WTC11 (cell line): ENCODE measurements around the gene GATAD2A. TPM values are rescaled to one million over a fixed set of nuclear protein-coding genes. Genes with fewer than 3 reads are reported as not detected.

Source experiments
- ATAC-seq: fragments of 200-7000 bp; cut with Tn5 transposase; 2 replicates; pipeline ENCODE4 v1.10.0; 2021; ENCODE audit warnings: mild to moderate bottlenecking, moderate library complexity
- CTCF ChIA-PET: fragments of 300-600 bp; sonication (Branson Sonifier 250); formaldehyde crosslinking; loops from one replicate; lab custom pipeline; 2021; ENCODE audit warnings: antibody characterized with exemption; lab: Charles Lee
- POLR2A ChIA-PET: fragments of 350-600 bp; sonication (Branson Sonifier 250); formaldehyde crosslinking; loops from one replicate; lab custom pipeline; 2021; ENCODE audit warnings: antibody characterized with exemption; lab: Charles Lee
- DNase-seq: peaks from one replicate; pipeline ENCODE4 v3.0.0; 2021; ENCODE audit warnings: low spot score
- H3K27ac Mint-ChIP-seq: 2 replicates; pipeline ENCODE4 v1.8.0; 2021; ENCODE audit warnings: mixed read lengths
- H3K27me3 Mint-ChIP-seq: 2 replicates; pipeline ENCODE4 v1.8.0; 2021; ENCODE audit warnings: low read depth, mild to moderate bottlenecking, moderate library complexity, mixed read lengths
- H3K36me3 Mint-ChIP-seq: 2 replicates; pipeline ENCODE4 v1.8.0; 2021; ENCODE audit warnings: mixed read lengths
- H3K4me1 Mint-ChIP-seq: 2 replicates; pipeline ENCODE4 v1.8.0; 2022; ENCODE audit warnings: mixed read lengths
- H3K4me3 Mint-ChIP-seq: 2 replicates; pipeline ENCODE4 v1.8.0; 2021; ENCODE audit warnings: mild to moderate bottlenecking, moderate library complexity, mixed read lengths
- H3K9me3 Mint-ChIP-seq: 2 replicates; pipeline ENCODE4 v1.8.0; 2021; ENCODE audit warnings: mixed read lengths
- CBFB ChIP-seq: sonication (generic); formaldehyde crosslinking; IDR thresholded peaks from 2 replicates; pipeline ENCODE4 v1.8.1; 2022; ENCODE audit warnings: mild to moderate bottlenecking, low read depth, missing genetic modification reagents
- ELF4 ChIP-seq: sonication (generic); formaldehyde crosslinking; IDR thresholded peaks from 2 replicates; pipeline ENCODE4 v1.8.1; 2022; ENCODE audit warnings: low read depth, mild to moderate bottlenecking, moderate library complexity, missing genetic modification reagents
- EMX1 ChIP-seq: fragments of 250-450 bp; sonication (Bioruptor Pico); IDR thresholded peaks from 2 replicates; pipeline ENCODE4 v1.8.0; 2021; ENCODE audit warnings: mild to moderate bottlenecking
- ETV6 ChIP-seq: sonication (generic); formaldehyde crosslinking; IDR thresholded peaks from 2 replicates; pipeline ENCODE4 v1.8.1; 2022; ENCODE audit warnings: mild to moderate bottlenecking, missing genetic modification reagents
- FOXP1 ChIP-seq: sonication (generic); formaldehyde crosslinking; IDR thresholded peaks from 2 replicates; pipeline ENCODE4 v1.8.0; 2022; ENCODE audit warnings: missing genetic modification reagents, mild to moderate bottlenecking, moderate library complexity, borderline replicate concordance
- IRF2 ChIP-seq: sonication (generic); formaldehyde crosslinking; IDR thresholded peaks from 2 replicates; pipeline ENCODE4 v1.8.0; 2022; ENCODE audit warnings: low read depth, missing genetic modification reagents, borderline replicate concordance
- JUN ChIP-seq: sonication (generic); formaldehyde crosslinking; IDR thresholded peaks from 2 replicates; pipeline ENCODE4 v1.8.0; 2023; ENCODE audit warnings: mild to moderate bottlenecking, missing genetic modification reagents
- KAT7 ChIP-seq: sonication (generic); formaldehyde crosslinking; IDR thresholded peaks from 2 replicates; pipeline ENCODE4 v1.8.1; 2023; ENCODE audit warnings: missing genetic modification reagents, mild to moderate bottlenecking, borderline replicate concordance
- MYBL2 ChIP-seq: sonication (generic); formaldehyde crosslinking; IDR thresholded peaks from 2 replicates; pipeline ENCODE4 v1.8.1; 2023; ENCODE audit warnings: mild to moderate bottlenecking, moderate library complexity, missing genetic modification reagents
- NFYB ChIP-seq: sonication (generic); formaldehyde crosslinking; conservative IDR thresholded peaks from 2 replicates; pipeline ENCODE4 v1.8.0; 2022; ENCODE audit warnings: low read depth, missing genetic modification reagents
- NR3C1 ChIP-seq: sonication (generic); formaldehyde crosslinking; conservative IDR thresholded peaks from 2 replicates; pipeline ENCODE4 v1.8.1; 2023; ENCODE audit warnings: low read depth, mild to moderate bottlenecking, missing genetic modification reagents
- PRRX2 ChIP-seq: fragments of 250-450 bp; sonication (Bioruptor Pico); IDR thresholded peaks from 2 replicates; pipeline ENCODE4 v1.8.0; 2021; ENCODE audit warnings: mild to moderate bottlenecking
- TEAD1 ChIP-seq: sonication (generic); formaldehyde crosslinking; IDR thresholded peaks from 2 replicates; pipeline ENCODE4 v1.8.0; 2022; ENCODE audit warnings: mild to moderate bottlenecking, missing genetic modification reagents
- TEAD4 ChIP-seq: sonication (generic); formaldehyde crosslinking; IDR thresholded peaks from 2 replicates; pipeline ENCODE4 v1.8.0; 2022; ENCODE audit warnings: mild to moderate bottlenecking, missing genetic modification reagents
- TP53 ChIP-seq: sonication (generic); formaldehyde crosslinking; IDR thresholded peaks from 2 replicates; pipeline ENCODE4 v1.8.1; 2023; ENCODE audit warnings: mild to moderate bottlenecking, missing genetic modification reagents
- ZNF121 ChIP-seq: sonication (generic); formaldehyde crosslinking; IDR thresholded peaks from 2 replicates; pipeline ENCODE4 v1.8.0; 2023; ENCODE audit warnings: missing genetic modification reagents
- ZNF138 ChIP-seq: sonication (generic); formaldehyde crosslinking; conservative IDR thresholded peaks from 2 replicates; pipeline ENCODE4 v1.8.1; 2022; ENCODE audit warnings: mild to moderate bottlenecking, moderate library complexity, missing genetic modification reagents
- ZNF219 ChIP-seq: sonication (generic); formaldehyde crosslinking; IDR thresholded peaks from 2 replicates; pipeline ENCODE4 v1.8.0; 2023; ENCODE audit warnings: missing genetic modification reagents, mild to moderate bottlenecking, borderline replicate concordance
- total RNA-seq: library from RNA; stranded (reverse); gene quantifications from 3 replicates; pipeline ENCODE4 v1.2.3, GENCODE V29; 2021
- TF ChIP-seq, protein P1 (sequence below): fragments of 250-450 bp; sonication (Bioruptor Pico); IDR thresholded peaks from 2 replicates; pipeline ENCODE4 v1.9.0; 2021; ENCODE audit warnings: mild to moderate bottlenecking
- TF ChIP-seq, protein P2 (sequence below): sonication (generic); formaldehyde crosslinking; IDR thresholded peaks from 2 replicates; pipeline ENCODE4 v1.8.0; 2022; ENCODE audit warnings: mild to moderate bottlenecking, missing genetic modification reagents
- TF ChIP-seq, protein P3 (sequence below): sonication (generic); formaldehyde crosslinking; IDR thresholded peaks from 2 replicates; pipeline ENCODE4 v1.8.1; 2023; ENCODE audit warnings: mild to moderate bottlenecking, missing genetic modification reagents, moderate library complexity
- TF ChIP-seq, protein P4 (sequence below): sonication (generic); formaldehyde crosslinking; IDR thresholded peaks from 2 replicates; pipeline ENCODE4 v1.8.0; 2022; ENCODE audit warnings: mild to moderate bottlenecking, missing genetic modification reagents
- TF ChIP-seq, protein P5 (sequence below): sonication (generic); formaldehyde crosslinking; IDR thresholded peaks from 2 replicates; pipeline ENCODE4 v1.8.0; 2023; ENCODE audit warnings: mild to moderate bottlenecking, missing genetic modification reagents
- TF ChIP-seq, protein P6 (sequence below): fragments of 250-450 bp; sonication (Bioruptor Pico); IDR thresholded peaks from 2 replicates; pipeline ENCODE4 v1.9.0; 2021; ENCODE audit warnings: mild to moderate bottlenecking
- TF ChIP-seq, protein P7 (sequence below): sonication (generic); formaldehyde crosslinking; IDR thresholded peaks from 2 replicates; pipeline ENCODE4 v1.8.1; 2022; ENCODE audit warnings: mild to moderate bottlenecking, missing genetic modification reagents, moderate library complexity, borderline replicate concordance
- TF ChIP-seq, protein P8 (sequence below): sonication (generic); formaldehyde crosslinking; IDR thresholded peaks from 2 replicates; pipeline ENCODE4 v1.8.1; 2022; ENCODE audit warnings: low read depth, mild to moderate bottlenecking, moderate library complexity, missing genetic modification reagents, borderline replicate concordance

GATAD2A gene
- total RNA-seq, 1 experiment from 2014 or later = 209 TPM

DNA sequence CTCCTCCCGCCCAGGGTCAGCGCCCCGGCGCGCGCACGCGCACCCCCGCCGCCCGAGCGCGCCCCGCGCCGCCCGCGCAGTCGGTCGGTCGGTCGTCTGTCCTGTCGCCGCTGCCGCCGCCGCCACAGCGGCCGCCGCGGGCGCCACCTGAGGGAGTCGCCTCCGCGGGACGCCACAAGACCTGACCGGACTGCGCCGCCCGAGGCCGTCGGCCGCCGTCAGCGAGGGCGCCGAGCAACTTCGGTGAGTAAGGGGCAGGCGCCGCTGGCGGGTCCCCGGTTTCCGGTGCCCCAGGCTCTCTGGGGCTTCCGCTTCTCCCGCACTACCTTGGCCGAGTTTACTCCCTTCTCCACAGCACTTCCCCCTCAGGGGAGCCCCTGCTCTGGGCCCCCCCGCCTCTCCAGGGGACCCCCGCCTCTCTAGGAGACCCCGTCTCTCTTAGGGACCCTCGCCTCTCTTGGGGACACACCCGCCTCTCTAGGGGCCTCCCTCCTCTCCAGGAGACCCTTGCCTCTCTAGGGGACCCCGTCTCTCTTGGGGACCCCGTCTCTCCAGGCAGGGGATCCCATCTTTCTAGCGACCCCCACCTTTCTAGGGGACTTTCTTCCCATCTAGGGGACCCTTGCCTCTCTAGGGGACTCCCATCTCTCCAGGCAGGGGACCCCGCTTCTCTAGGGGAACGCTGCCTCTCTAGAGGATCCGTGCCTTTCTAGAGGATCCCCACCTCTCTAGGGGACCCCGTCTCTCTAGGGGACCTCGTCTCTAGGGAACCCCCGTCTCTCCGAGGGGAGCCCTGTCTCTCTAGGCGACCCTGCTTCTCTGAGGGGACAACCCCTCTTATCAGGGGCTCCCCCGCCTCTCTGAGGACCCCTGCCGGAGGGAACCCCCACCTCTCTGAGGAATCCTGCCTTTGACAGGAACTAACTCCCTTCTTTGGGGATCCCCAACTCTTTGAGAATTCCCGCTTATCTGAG, 19.3 kb upstream of the GATAD2A start:
- Mint-ChIP-seq H3K27me3 (peaks cover 9% of the 10 kb centered on the region), H3K9me3 (no peaks in the 10 kb centered on the region), H3K36me3 (0 out of 2 replicates have a peak, but pooled peaks cover 3% of the 10 kb centered on the region), H3K4me1 (peaks cover 37% of the 10 kb centered on the region), H3K27ac (peak overlapping the region; percentile 49), H3K4me3 (peak overlapping the region; percentile 83)
- CTCF ChIA-PET = interaction anchor here (1.0 to 1.9 kb wide), 8 partner anchors 13 to 257 kb away, joined by 3 to 16 read pairs (median 6); partner anchors contain the start of genes GATAD2A and GMIP
- DNase-seq (peak; percentile 57), ATAC-seq (peak; percentile 1; the same call in 1 of the 2 replicates)
- POLR2A ChIA-PET = interaction anchor here (0.7 to 1.5 kb wide), 4 partner anchors 8 to 104 kb away, joined by 3 to 9 read pairs (median 4); partner anchors contain the start of gene GATAD2A
- TF ChIP-seq ETV6 (CRISPR knock-in tag) (no peak), EMX1 (CRISPR knock-in tag) (no peak), KAT7 (0 out of 2 replicates have a peak, but pooled peaks have one; percentile 59), TEAD1 (CRISPR knock-in tag) (no peak), FOXP1 (CRISPR knock-in tag) (0 out of 2 replicates have a peak, but pooled peaks have one; percentile 56), ZNF138 (CRISPR knock-in tag) (no peak), TEAD4 (no peak), IRF2 (CRISPR knock-in tag) (no peak), NR3C1 (no peak), ZNF219 (0 out of 2 replicates have a peak, but pooled peaks have one; percentile 26), NFYB (no peak), CBFB (no peak), PRRX2 (CRISPR knock-in tag) (no peak), MYBL2 (CRISPR knock-in tag) (peak; percentile 34; the same call in 1 of the 2 replicates), TP53 (CRISPR knock-in tag) (no peak), ELF4 (no peak), JUN (CRISPR knock-in tag) (0 out of 2 replicates have a peak, but pooled peaks have one; percentile 32), ZNF121 (no peak)
- TF ChIP-seq, protein P1, sequence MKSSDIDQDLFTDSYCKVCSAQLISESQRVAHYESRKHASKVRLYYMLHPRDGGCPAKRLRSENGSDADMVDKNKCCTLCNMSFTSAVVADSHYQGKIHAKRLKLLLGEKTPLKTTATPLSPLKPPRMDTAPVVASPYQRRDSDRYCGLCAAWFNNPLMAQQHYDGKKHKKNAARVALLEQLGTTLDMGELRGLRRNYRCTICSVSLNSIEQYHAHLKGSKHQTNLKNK = no peak
- TF ChIP-seq, protein P2, sequence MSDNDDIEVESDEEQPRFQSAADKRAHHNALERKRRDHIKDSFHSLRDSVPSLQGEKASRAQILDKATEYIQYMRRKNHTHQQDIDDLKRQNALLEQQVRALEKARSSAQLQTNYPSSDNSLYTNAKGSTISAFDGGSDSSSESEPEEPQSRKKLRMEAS (CRISPR knock-in tag) = no peak
- TF ChIP-seq, protein P3, sequence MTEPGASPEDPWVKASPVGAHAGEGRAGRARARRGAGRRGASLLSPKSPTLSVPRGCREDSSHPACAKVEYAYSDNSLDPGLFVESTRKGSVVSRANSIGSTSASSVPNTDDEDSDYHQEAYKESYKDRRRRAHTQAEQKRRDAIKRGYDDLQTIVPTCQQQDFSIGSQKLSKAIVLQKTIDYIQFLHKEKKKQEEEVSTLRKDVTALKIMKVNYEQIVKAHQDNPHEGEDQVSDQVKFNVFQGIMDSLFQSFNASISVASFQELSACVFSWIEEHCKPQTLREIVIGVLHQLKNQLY = no peak
- TF ChIP-seq, protein P4, sequence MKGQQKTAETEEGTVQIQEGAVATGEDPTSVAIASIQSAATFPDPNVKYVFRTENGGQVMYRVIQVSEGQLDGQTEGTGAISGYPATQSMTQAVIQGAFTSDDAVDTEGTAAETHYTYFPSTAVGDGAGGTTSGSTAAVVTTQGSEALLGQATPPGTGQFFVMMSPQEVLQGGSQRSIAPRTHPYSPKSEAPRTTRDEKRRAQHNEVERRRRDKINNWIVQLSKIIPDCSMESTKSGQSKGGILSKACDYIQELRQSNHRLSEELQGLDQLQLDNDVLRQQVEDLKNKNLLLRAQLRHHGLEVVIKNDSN (CRISPR knock-in tag) = no peak
- TF ChIP-seq, protein P5, sequence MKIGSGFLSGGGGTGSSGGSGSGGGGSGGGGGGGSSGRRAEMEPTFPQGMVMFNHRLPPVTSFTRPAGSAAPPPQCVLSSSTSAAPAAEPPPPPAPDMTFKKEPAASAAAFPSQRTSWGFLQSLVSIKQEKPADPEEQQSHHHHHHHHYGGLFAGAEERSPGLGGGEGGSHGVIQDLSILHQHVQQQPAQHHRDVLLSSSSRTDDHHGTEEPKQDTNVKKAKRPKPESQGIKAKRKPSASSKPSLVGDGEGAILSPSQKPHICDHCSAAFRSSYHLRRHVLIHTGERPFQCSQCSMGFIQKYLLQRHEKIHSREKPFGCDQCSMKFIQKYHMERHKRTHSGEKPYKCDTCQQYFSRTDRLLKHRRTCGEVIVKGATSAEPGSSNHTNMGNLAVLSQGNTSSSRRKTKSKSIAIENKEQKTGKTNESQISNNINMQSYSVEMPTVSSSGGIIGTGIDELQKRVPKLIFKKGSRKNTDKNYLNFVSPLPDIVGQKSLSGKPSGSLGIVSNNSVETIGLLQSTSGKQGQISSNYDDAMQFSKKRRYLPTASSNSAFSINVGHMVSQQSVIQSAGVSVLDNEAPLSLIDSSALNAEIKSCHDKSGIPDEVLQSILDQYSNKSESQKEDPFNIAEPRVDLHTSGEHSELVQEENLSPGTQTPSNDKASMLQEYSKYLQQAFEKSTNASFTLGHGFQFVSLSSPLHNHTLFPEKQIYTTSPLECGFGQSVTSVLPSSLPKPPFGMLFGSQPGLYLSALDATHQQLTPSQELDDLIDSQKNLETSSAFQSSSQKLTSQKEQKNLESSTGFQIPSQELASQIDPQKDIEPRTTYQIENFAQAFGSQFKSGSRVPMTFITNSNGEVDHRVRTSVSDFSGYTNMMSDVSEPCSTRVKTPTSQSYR (CRISPR knock-in tag) = no peak
- TF ChIP-seq, protein P6, sequence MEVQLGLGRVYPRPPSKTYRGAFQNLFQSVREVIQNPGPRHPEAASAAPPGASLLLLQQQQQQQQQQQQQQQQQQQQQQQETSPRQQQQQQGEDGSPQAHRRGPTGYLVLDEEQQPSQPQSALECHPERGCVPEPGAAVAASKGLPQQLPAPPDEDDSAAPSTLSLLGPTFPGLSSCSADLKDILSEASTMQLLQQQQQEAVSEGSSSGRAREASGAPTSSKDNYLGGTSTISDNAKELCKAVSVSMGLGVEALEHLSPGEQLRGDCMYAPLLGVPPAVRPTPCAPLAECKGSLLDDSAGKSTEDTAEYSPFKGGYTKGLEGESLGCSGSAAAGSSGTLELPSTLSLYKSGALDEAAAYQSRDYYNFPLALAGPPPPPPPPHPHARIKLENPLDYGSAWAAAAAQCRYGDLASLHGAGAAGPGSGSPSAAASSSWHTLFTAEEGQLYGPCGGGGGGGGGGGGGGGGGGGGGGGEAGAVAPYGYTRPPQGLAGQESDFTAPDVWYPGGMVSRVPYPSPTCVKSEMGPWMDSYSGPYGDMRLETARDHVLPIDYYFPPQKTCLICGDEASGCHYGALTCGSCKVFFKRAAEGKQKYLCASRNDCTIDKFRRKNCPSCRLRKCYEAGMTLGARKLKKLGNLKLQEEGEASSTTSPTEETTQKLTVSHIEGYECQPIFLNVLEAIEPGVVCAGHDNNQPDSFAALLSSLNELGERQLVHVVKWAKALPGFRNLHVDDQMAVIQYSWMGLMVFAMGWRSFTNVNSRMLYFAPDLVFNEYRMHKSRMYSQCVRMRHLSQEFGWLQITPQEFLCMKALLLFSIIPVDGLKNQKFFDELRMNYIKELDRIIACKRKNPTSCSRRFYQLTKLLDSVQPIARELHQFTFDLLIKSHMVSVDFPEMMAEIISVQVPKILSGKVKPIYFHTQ (CRISPR knock-in tag) = no peak
- TF ChIP-seq, protein P7, sequence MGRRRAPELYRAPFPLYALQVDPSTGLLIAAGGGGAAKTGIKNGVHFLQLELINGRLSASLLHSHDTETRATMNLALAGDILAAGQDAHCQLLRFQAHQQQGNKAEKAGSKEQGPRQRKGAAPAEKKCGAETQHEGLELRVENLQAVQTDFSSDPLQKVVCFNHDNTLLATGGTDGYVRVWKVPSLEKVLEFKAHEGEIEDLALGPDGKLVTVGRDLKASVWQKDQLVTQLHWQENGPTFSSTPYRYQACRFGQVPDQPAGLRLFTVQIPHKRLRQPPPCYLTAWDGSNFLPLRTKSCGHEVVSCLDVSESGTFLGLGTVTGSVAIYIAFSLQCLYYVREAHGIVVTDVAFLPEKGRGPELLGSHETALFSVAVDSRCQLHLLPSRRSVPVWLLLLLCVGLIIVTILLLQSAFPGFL (CRISPR knock-in tag) = no peak
- TF ChIP-seq, protein P8, sequence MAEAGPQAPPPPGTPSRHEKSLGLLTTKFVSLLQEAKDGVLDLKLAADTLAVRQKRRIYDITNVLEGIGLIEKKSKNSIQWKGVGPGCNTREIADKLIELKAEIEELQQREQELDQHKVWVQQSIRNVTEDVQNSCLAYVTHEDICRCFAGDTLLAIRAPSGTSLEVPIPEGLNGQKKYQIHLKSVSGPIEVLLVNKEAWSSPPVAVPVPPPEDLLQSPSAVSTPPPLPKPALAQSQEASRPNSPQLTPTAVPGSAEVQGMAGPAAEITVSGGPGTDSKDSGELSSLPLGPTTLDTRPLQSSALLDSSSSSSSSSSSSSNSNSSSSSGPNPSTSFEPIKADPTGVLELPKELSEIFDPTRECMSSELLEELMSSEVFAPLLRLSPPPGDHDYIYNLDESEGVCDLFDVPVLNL (CRISPR knock-in tag) = no peak
